ENCODE data around the gene AP1M1. TPM values are rescaled to one million over a fixed set of nuclear protein-coding genes. Genes with fewer than 3 reads are reported as not detected.

Gene AP1M1
- total RNA-seq, 1 experiment from 2014 or later: 88.7 TPM

GRCh38 chr19:16185123-16185767 is 12.5 kb upstream of the AP1M1 start, which contains the start of gene FAM32A:
Gene FAM32A (plus strand): TSS chr19:16185410. CDS start chr19:16185443, 33 bp downstream.
- CTCF ChIA-PET: interaction anchor here (0.5 to 0.9 kb wide), 2 partner anchors 122 to 311 kb away, joined by 3 read pairs; partner anchors contain the start of genes C19orf44 and CALR3
- DNase-seq (ENCODE audit: low read depth, low spot score) (peak; percentile 96), ATAC-seq (peak; percentile 94)
- intact Hi-C loops (cut with micrococcal nuclease; ENCODE audit: unreplicated experiment) (no loop called here), in situ Hi-C loops (cut with HindIII; ENCODE audit: low pct_unique_long_range_greater_than_20kb, low sequenced_read_pairs) (no loop called here)
- Histone ChIP-seq H3K4me3 (ENCODE audit: low read depth in 2 of 2, low read length in 2 of 2) (peak within 1 kb of the TSS; percentile 73 to 97), H3K27ac (ENCODE audit: low read length) (peak within 1 kb of the TSS; percentile 92), H3K36me3 (ENCODE audit: control insufficient read depth, insufficient read depth, low read length) (peaks cover 5% of the 10 kb centered on the region; the same call in 1 of the 2 replicates), H3K4me1 (ENCODE audit: control insufficient read depth, insufficient read depth, low read length) (no peaks in the 10 kb centered on the region; the same call in 1 of the 2 replicates), H3K9me3 (ENCODE audit: control insufficient read depth, insufficient read depth, low read depth, low read length) (no peaks in the 10 kb centered on the region), H3K27me3 (ENCODE audit: control insufficient read depth, insufficient read depth, low read length) (no peaks in the 10 kb centered on the region)
- BruUV-seq (replicated peaks): no TSS peak
- TF ChIP-seq CTCF (IDR thresholded peaks at IDR 0.05) (no peak), POLR2AphosphoS5 (IDR thresholded peaks at IDR 0.05; ENCODE audit: low read depth, low read length) (peak; percentile 78), REST (IDR thresholded peaks at IDR 0.05; ENCODE audit: insufficient read depth in 1 of 2, low read depth in 2 of 2, low read length in 1 of 2) (no peak), SIN3A (IDR thresholded peaks at IDR 0.05; ENCODE audit: borderline replicate concordance, insufficient read depth, low read depth, low read length) (0 out of 2 replicates have a peak, but pooled peaks have one; percentile 63), TCF7L2 (IDR thresholded peaks at IDR 0.05; ENCODE audit: low read depth, low read length) (no peak)
- POLR2A ChIA-PET: interaction anchor here (0.6 to 1.1 kb wide), 2 partner anchors 109 to 159 kb away, joined by 3 to 5 read pairs; partner anchors contain the start of gene TPM4

- Histone ChIP-seq H3K9me3 (ENCODE audit: control insufficient read depth, insufficient read depth, low read depth, low read length) (no peaks in the 10 kb centered on the region), H3K4me1 (ENCODE audit: control insufficient read depth, insufficient read depth, low read length) (no peaks in the 10 kb centered on the region; the same call in 1 of the 2 replicates), H3K36me3 (ENCODE audit: control insufficient read depth, insufficient read depth, low read length) (peaks cover 5% of the 10 kb centered on the region; the same call in 1 of the 2 replicates), H3K27me3 (ENCODE audit: control insufficient read depth, insufficient read depth, low read length) (no peaks in the 10 kb centered on the region), H3K27ac (ENCODE audit: low read length) (peak overlapping the region; percentile 92), H3K4me3 (ENCODE audit: low read depth in 2 of 2, low read length in 2 of 2) (peak overlapping the region; percentile 73 to 97)
- POLR2A ChIA-PET: interaction anchor here (1.1 kb wide), 1 partner anchor 109 kb away, joined by 5 read pairs; the partner anchor contains the start of gene TPM4
- TF ChIP-seq SIN3A (IDR thresholded peaks at IDR 0.05; ENCODE audit: borderline replicate concordance, insufficient read depth, low read depth, low read length): no peak
- no peak; the same call in 1 of the 2 replicates for TF ChIP-seq CTCF (IDR thresholded peaks at IDR 0.05)
- no peak for TF ChIP-seq TCF7L2 (IDR thresholded peaks at IDR 0.05; ENCODE audit: low read depth, low read length)
- TF ChIP-seq REST (IDR thresholded peaks at IDR 0.05; ENCODE audit: insufficient read depth in 1 of 2, low read depth in 2 of 2, low read length in 1 of 2): no peak
- no peak for TF ChIP-seq POLR2AphosphoS5 (IDR thresholded peaks at IDR 0.05; ENCODE audit: low read depth, low read length)
- in situ Hi-C loops (cut with HindIII; ENCODE audit: low pct_unique_long_range_greater_than_20kb, low sequenced_read_pairs) (no loop called here), intact Hi-C loops (cut with micrococcal nuclease; ENCODE audit: unreplicated experiment) (no loop called here)
- DNase-seq (ENCODE audit: low read depth, low spot score) (no peak), ATAC-seq (peak; percentile 50)
- CTCF ChIA-PET: interaction anchor here (0.5 to 0.9 kb wide), 3 partner anchors 121 to 316 kb away, joined by 3 read pairs; partner anchors contain the start of genes C19orf44 and CALR3
- BruUV-seq (replicated peaks): no TSS peak
Observed at GRCh38 chr19:16185768-16186123, 12.0 kb upstream of the AP1M1 start.

Data from Panc1 (cell line).